PC-3 (cell line): ENCODE results near the gene PLA2G4B. TPM values are rescaled to one million over a fixed set of nuclear protein-coding genes. Genes with fewer than 3 reads are reported as not detected.

Experiments used
- ATAC-seq: fragments of 200-7000 bp; cut with Tn5 transposase; 2 replicates; pipeline ENCODE4 v1.9.1; 2020; ENCODE audit warnings: mild to moderate bottlenecking, moderate library complexity
- BruUV-seq: library from RNA; stranded (reverse); fragments of 400-500 nt; replicated peaks from 2 replicates; lab custom pipeline; 2021; lab: Mats Ljungman, UMichigan
- CTCF ChIA-PET: fragments of 300-600 bp; sonication (Branson Sonifier 250); formaldehyde crosslinking; loops from one replicate; lab custom pipeline; 2022; ENCODE audit warnings: antibody characterized with exemption; lab: Charles Lee
- POLR2A ChIA-PET: fragments of 300-600 bp; sonication (Branson Sonifier 250); formaldehyde crosslinking; loops from one replicate; lab custom pipeline; 2022; ENCODE audit warnings: antibody characterized with exemption; ENCODE audit not compliant: unreplicated experiment; lab: Charles Lee
- DNase-seq: peaks from one replicate; pipeline ENCODE4 v3.0.0-alpha.2; 2015
- H2AFZ ChIP-seq: fragments of 300-600 bp; sonication (generic); 2 replicates; pipeline ENCODE4 v1.6.0; 2016; ENCODE audit warnings: antibody characterized with exemption, low read length
- H3F3A ChIP-seq: fragments of 300-600 bp; sonication (generic); one replicate; pipeline ENCODE4 v1.6.0; 2017; ENCODE audit warnings: antibody characterized with exemption, low read length, control low read depth, mild to moderate bottlenecking; ENCODE audit not compliant: unreplicated experiment
- H3K27ac ChIP-seq: fragments of 300-600 bp; sonication (generic); 2 replicates; pipeline ENCODE4 v1.5.1; 2016; ENCODE audit warnings: mild to moderate bottlenecking, low read length
- H3K27me3 ChIP-seq: fragments of 300-600 bp; sonication (generic); 2 replicates; pipeline ENCODE4 v1.6.1; 2016; ENCODE audit warnings: low read length, mixed read lengths
- H3K36me3 ChIP-seq: fragments of 300-600 bp; sonication (generic); 2 replicates; pipeline ENCODE4 v1.6.1; 2016; ENCODE audit warnings: low read depth, mixed run types, low read length, mixed read lengths
- H3K4me1 ChIP-seq: fragments of 300-600 bp; sonication (generic); 2 replicates; pipeline ENCODE4 v1.5.1; 2016; ENCODE audit warnings: low read length; ENCODE audit not compliant: insufficient read depth
- H3K4me2 ChIP-seq: fragments of 300-600 bp; sonication (generic); 2 replicates; pipeline ENCODE4 v1.6.0; 2016; ENCODE audit warnings: low read length
- H3K4me3 ChIP-seq: fragments of 300-600 bp; sonication (generic); 2 replicates; pipeline ENCODE4 v1.5.1; 2016; ENCODE audit warnings: mild to moderate bottlenecking, low read length, mixed read lengths
- H3K79me2 ChIP-seq: fragments of 300-600 bp; sonication (generic); 2 replicates; pipeline ENCODE4 v1.6.1; 2017; ENCODE audit warnings: low read length, mixed read lengths
- H3K9ac ChIP-seq: fragments of 300-600 bp; sonication (generic); 2 replicates; pipeline ENCODE4 v1.6.0; 2016; ENCODE audit warnings: mild to moderate bottlenecking, low read length
- H3K9me2 ChIP-seq: fragments of 300-600 bp; sonication (generic); replicated peaks from 2 replicates; pipeline ENCODE4 v1.6.1; 2016; ENCODE audit warnings: mixed run types, low read length, mixed read lengths
- H3K9me3 ChIP-seq: fragments of 300-600 bp; sonication (generic); 2 replicates; pipeline ENCODE4 v1.6.1; 2016; ENCODE audit warnings: low read length, mixed read lengths
- H4K20me1 ChIP-seq: fragments of 300-600 bp; sonication (generic); 2 replicates; pipeline ENCODE4 v1.6.1; 2016; ENCODE audit warnings: low read length, mixed read lengths
- EZH2 ChIP-seq: fragments of 300-600 bp; sonication (generic); IDR thresholded peaks from one replicate; pipeline ENCODE4 v1.6.1; 2017; ENCODE audit warnings: antibody characterized with exemption, mild to moderate bottlenecking, low read length; ENCODE audit not compliant: unreplicated experiment
- EZH2phosphoT487 ChIP-seq: fragments of 300-600 bp; sonication (generic); IDR thresholded peaks from 2 replicates; pipeline ENCODE4 v1.6.1; 2018; ENCODE audit warnings: mild to moderate bottlenecking, antibody characterized with exemption, low read length, borderline replicate concordance
- intact Hi-C: fragments of 100-400 bp; cut with micrococcal nuclease; formaldehyde crosslinking; loops from 2 replicates; pipeline ENCODE4 v1.9.0; 2023
- total RNA-seq: library from RNA; depleted of rRNA; stranded (reverse); fragments of >200 nt; gene quantifications from 2 replicates; pipeline ENCODE4 v1.2.3, GENCODE V29; 2014
- TF ChIP-seq, protein P1 (sequence below): fragments of 300-600 bp; sonication (generic); conservative IDR thresholded peaks from 2 replicates; pipeline ENCODE4 v1.5.1; 2017; ENCODE audit warnings: antibody characterized with exemption, low read depth, mild to moderate bottlenecking, low read length

The PLA2G4B gene
- total RNA-seq, 1 experiment from 2014 or later, result 12.2 TPM

- ATAC-seq, result no peak
- BruUV-seq, result no TSS peak
- CTCF ChIA-PET, result no interaction called here
Observed at GRCh38 chr15:41891226-41891625, 52.6 kb downstream of the PLA2G4B start.

DNA sequence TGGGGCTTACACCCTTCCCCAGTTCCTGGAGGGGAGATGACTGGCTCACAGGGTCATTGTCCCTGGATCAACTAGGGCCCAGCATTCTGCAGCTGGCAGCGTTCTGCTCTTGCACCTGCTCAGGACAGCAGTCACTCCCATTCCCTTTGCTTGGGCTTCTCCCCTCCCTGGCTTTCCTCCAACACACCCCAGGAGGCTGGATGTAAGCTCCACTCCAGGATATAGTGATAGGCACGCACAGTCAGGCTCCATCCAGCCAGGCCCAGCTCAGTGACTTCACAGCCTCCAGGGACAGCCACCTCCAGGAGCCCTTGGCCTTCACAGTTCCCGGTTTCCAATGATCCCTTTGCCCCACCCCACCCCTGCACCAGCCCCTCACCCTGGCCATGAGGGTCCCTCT is 53.3 kb downstream of the PLA2G4B start:
- intact Hi-C loops, result no loop called here
- Histone ChIP-seq H3F3A (no peaks in the 10 kb centered on the region), H3K4me1 (peaks cover 20% of the 10 kb centered on the region), H3K27ac (no peak overlapping the region), H3K27me3 (no peaks in the 10 kb centered on the region), H2AFZ (no peak overlapping the region), H3K9ac (no peak overlapping the region), H3K9me3 (no peaks in the 10 kb centered on the region), H3K4me3 (no peak overlapping the region), H3K4me2 (no peak overlapping the region), H3K36me3 (no peaks in the 10 kb centered on the region; the same call in 1 of the 2 replicates), H4K20me1 (no peaks in the 10 kb centered on the region), H3K79me2 (no peaks in the 10 kb centered on the region), H3K9me2 (no peaks in the 10 kb centered on the region)
- BruUV-seq, result no TSS peak
- TF ChIP-seq EZH2, result no peak
- TF ChIP-seq, protein P1, sequence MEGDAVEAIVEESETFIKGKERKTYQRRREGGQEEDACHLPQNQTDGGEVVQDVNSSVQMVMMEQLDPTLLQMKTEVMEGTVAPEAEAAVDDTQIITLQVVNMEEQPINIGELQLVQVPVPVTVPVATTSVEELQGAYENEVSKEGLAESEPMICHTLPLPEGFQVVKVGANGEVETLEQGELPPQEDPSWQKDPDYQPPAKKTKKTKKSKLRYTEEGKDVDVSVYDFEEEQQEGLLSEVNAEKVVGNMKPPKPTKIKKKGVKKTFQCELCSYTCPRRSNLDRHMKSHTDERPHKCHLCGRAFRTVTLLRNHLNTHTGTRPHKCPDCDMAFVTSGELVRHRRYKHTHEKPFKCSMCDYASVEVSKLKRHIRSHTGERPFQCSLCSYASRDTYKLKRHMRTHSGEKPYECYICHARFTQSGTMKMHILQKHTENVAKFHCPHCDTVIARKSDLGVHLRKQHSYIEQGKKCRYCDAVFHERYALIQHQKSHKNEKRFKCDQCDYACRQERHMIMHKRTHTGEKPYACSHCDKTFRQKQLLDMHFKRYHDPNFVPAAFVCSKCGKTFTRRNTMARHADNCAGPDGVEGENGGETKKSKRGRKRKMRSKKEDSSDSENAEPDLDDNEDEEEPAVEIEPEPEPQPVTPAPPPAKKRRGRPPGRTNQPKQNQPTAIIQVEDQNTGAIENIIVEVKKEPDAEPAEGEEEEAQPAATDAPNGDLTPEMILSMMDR, result no peak
- TF ChIP-seq EZH2phosphoT487, result no peak
- ChIA-PET POLR2A (no interaction called here), CTCF (no interaction called here)
- DNase-seq (no peak), ATAC-seq (no peak)

More at GRCh38 chr15:41891226-41891625, 52.6 kb downstream of the PLA2G4B start:
- Histone ChIP-seq H3K27ac (no peak overlapping the region), H3K4me3 (no peak overlapping the region), H2AFZ (no peak overlapping the region), H3K9ac (no peak overlapping the region), H3K79me2 (no peaks in the 10 kb centered on the region), H3K36me3 (no peaks in the 10 kb centered on the region; the same call in 1 of the 2 replicates), H4K20me1 (no peaks in the 10 kb centered on the region), H3K27me3 (no peaks in the 10 kb centered on the region), H3K4me2 (no peak overlapping the region), H3K9me3 (no peaks in the 10 kb centered on the region), H3K9me2 (no peaks in the 10 kb centered on the region), H3K4me1 (peaks cover 20% of the 10 kb centered on the region), H3F3A (no peaks in the 10 kb centered on the region)
- no peak for TF ChIP-seq EZH2phosphoT487
- TF ChIP-seq EZH2, result no peak
- TF ChIP-seq, protein P1, result no peak
- DNase-seq, result no peak
- POLR2A ChIA-PET, result no interaction called here
- intact Hi-C loops, result no loop called here

DNA sequence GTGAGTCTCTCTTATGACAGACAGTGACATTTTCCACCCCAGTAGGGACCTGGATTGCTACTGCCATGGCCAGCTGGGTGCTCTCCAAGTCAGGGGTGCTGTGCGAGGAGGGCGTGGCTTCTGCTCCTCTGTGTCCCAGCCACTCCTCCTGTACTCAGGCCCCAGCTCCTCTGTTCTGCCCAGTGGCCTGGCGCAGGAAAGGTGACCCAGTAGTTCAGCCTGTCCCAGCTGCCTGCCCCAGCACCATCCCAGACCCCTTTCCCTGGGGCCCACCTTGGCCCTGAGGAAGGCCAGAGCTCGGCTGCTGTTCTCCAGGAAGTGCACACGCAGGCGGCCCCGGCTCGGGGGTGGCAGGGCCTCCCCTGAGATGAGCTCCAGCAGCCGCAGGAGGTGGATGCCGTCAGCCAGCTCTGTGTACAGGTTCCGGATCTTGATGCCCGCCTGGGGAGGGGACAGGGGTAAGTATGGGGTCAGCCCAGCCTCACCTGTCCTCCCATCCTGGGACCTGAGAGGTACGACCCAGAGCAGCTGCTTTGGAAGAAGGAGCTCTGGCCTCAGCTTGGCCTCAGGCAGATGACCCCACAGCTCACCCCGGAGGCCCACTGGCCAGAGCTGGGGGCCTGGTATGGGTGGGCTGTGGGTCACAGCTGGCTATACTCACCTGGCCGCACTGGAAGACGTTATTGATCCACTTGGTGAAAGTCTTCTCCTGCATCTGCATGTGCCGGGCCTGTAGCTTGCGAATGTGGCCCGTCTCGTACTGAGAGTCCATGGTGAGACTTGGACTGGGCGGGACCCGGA is 54.2 kb downstream of the PLA2G4B start:
- CTCF ChIA-PET, result interaction anchor here (0.6 kb wide), 1 partner anchor 197 kb away, joined by 4 read pairs; no protein-coding TSS in a partner anchor
- no peaks in the 10 kb centered on the region for H3F3A ChIP-seq
- H3K36me3 ChIP-seq, result no peaks in the 10 kb centered on the region; the same call in 1 of the 2 replicates
- no peaks in the 10 kb centered on the region for H3K9me2 ChIP-seq
- no peak overlapping the region for H3K9ac ChIP-seq
- no peaks in the 10 kb centered on the region for H4K20me1 ChIP-seq
- no peak for TF ChIP-seq EZH2
- TF ChIP-seq, protein P1, result no peak
- no peak for TF ChIP-seq EZH2phosphoT487
- no peaks in the 10 kb centered on the region for H3K9me3 ChIP-seq
- DNase-seq, result no peak
- ATAC-seq, result no peak
- H3K4me3 ChIP-seq, result no peak overlapping the region
- no peaks in the 10 kb centered on the region for H3K27me3 ChIP-seq
- BruUV-seq, result no TSS peak
- H3K27ac ChIP-seq, result no peak overlapping the region
- no peak overlapping the region for H2AFZ ChIP-seq
- H3K4me2 ChIP-seq, result no peak overlapping the region
- H3K4me1 ChIP-seq, result peaks cover 20% of the 10 kb centered on the region
- intact Hi-C loops, result no loop called here
- H3K79me2 ChIP-seq, result no peaks in the 10 kb centered on the region
- POLR2A ChIA-PET, result no interaction called here
